ENCODE data around the gene NPAS2. TPM values are rescaled to one million over a fixed set of nuclear protein-coding genes. Genes with fewer than 3 reads are reported as not detected.

The NPAS2 gene
- total RNA-seq, 2 donors from 2014 or later: 24.2 to 45.8 TPM

GRCh38 chr2:100853909-100854810 is 34.2 kb downstream of the NPAS2 start:
- 91% methylated on average over 10 of the region's 10 CpGs for WGBS
- Histone ChIP-seq H3K4me1 (replicated peaks) (no peaks in the 10 kb centered on the region), H3K36me3 (no peaks in the 10 kb centered on the region), H3K27me3 (replicated peaks; ENCODE audit: insufficient read depth) (no peaks in the 10 kb centered on the region), H3K9me3 (no peaks in the 10 kb centered on the region), H3K27ac (no peak overlapping the region), H3K4me3 (no peak overlapping the region)
- intact Hi-C loops (cut with DNase I): no loop called here
- no peak for TF ChIP-seq CTCF (IDR thresholded peaks at IDR 0.05)
- TF ChIP-seq POLR2A (IDR thresholded peaks at IDR 0.05): no peak
- TF ChIP-seq POLR2AphosphoS5 (IDR thresholded peaks at IDR 0.05): no peak
- no peak for DNase-seq (ENCODE audit: low spot score)

- intact Hi-C loops (cut with DNase I): no loop called here
- Histone ChIP-seq H3K27ac (no peak overlapping the region), H3K9me3 (no peaks in the 10 kb centered on the region), H3K36me3 (no peaks in the 10 kb centered on the region), H3K4me1 (replicated peaks) (no peaks in the 10 kb centered on the region), H3K27me3 (replicated peaks; ENCODE audit: insufficient read depth) (no peaks in the 10 kb centered on the region), H3K4me3 (no peak overlapping the region)
- no peak for DNase-seq (ENCODE audit: low spot score)
- 89% methylated on average over 7 of the region's 7 CpGs for WGBS
- TF ChIP-seq CTCF (IDR thresholded peaks at IDR 0.05) (no peak), POLR2A (IDR thresholded peaks at IDR 0.05) (no peak), POLR2AphosphoS5 (IDR thresholded peaks at IDR 0.05) (no peak)
Measured at GRCh38 chr2:100855084-100855483, 35.1 kb downstream of the NPAS2 start.

GRCh38 chr2:100855606-100856005 is 35.7 kb downstream of the NPAS2 start:
- 96% methylated on average over 3 of the region's 3 CpGs for WGBS

GRCh38 chr2:100856732-100857131 is 36.8 kb downstream of the NPAS2 start:
- H3K36me3 ChIP-seq: no peaks in the 10 kb centered on the region
- no peaks in the 10 kb centered on the region for H3K4me1 ChIP-seq (replicated peaks)
- no peak overlapping the region for H3K4me3 ChIP-seq
- no peak for DNase-seq (ENCODE audit: low spot score)
- intact Hi-C loops (cut with DNase I): no loop called here
- no peak for TF ChIP-seq CTCF (IDR thresholded peaks at IDR 0.05)
- TF ChIP-seq POLR2AphosphoS5 (IDR thresholded peaks at IDR 0.05): no peak
- no peak for TF ChIP-seq POLR2A (IDR thresholded peaks at IDR 0.05)
- no peak overlapping the region for H3K27ac ChIP-seq
- no peaks in the 10 kb centered on the region for H3K9me3 ChIP-seq
- H3K27me3 ChIP-seq (replicated peaks; ENCODE audit: insufficient read depth): no peaks in the 10 kb centered on the region
- WGBS: 82% methylated on average over 8 of the region's 8 CpGs

More at GRCh38 chr2:100855606-100856005, 35.7 kb downstream of the NPAS2 start:
- no peaks in the 10 kb centered on the region for H3K27me3 ChIP-seq (replicated peaks; ENCODE audit: insufficient read depth)
- no peaks in the 10 kb centered on the region for H3K36me3 ChIP-seq
- intact Hi-C loops (cut with DNase I): no loop called here
- no peak for DNase-seq (ENCODE audit: low spot score)
- H3K4me1 ChIP-seq (replicated peaks): no peaks in the 10 kb centered on the region
- H3K27ac ChIP-seq: no peak overlapping the region
- TF ChIP-seq POLR2AphosphoS5 (IDR thresholded peaks at IDR 0.05) (no peak), POLR2A (IDR thresholded peaks at IDR 0.05) (no peak), CTCF (IDR thresholded peaks at IDR 0.05) (no peak)
- no peak overlapping the region for H3K4me3 ChIP-seq
- no peaks in the 10 kb centered on the region for H3K9me3 ChIP-seq

- Histone ChIP-seq H3K27ac (no peak overlapping the region), H3K4me1 (replicated peaks) (no peaks in the 10 kb centered on the region), H3K36me3 (no peaks in the 10 kb centered on the region), H3K4me3 (no peak overlapping the region), H3K27me3 (replicated peaks; ENCODE audit: insufficient read depth) (no peaks in the 10 kb centered on the region), H3K9me3 (no peaks in the 10 kb centered on the region)
- TF ChIP-seq CTCF (IDR thresholded peaks at IDR 0.05): no peak
- no peak for TF ChIP-seq POLR2A (IDR thresholded peaks at IDR 0.05)
- no peak for TF ChIP-seq POLR2AphosphoS5 (IDR thresholded peaks at IDR 0.05)
- intact Hi-C loops (cut with DNase I): no loop called here
- WGBS: 77% methylated on average over 6 of the region's 6 CpGs
- DNase-seq (ENCODE audit: low spot score): no peak
Measured at GRCh38 chr2:100857341-100857740, 37.4 kb downstream of the NPAS2 start.
